ENCODE data around the gene CLMP. TPM values are rescaled to one million over a fixed set of nuclear protein-coding genes. Genes with fewer than 3 reads are reported as not detected.

Gene CLMP
- total and polyA plus RNA-seq, 4 donors, result 0.12 to 1.3 (median 0.35) TPM

- no peaks in the 10 kb centered on the region for H3K9me3 ChIP-seq (ENCODE audit: control insufficient read depth in 4 of 4, low read length in 3 of 4)
- H3K36me3 ChIP-seq (ENCODE audit: control insufficient read depth in 4 of 4, insufficient read depth in 3 of 4, low read depth in 1 of 4, low read length in 3 of 4), result no peaks in the 10 kb centered on the region
- no peak overlapping the region for H3K27ac ChIP-seq (ENCODE audit: low read depth in 1 of 2, low read length in 2 of 2)
- DNase-seq (ENCODE audit: low spot score), result no peak
- WGBS, result 87% methylated on average over 3 of the region's 3 CpGs
- no peak overlapping the region for H3K9ac ChIP-seq (ENCODE audit: low read depth in 1 of 2, low read length in 2 of 2)
- peaks cover 0 to 10% (median 3%) of the 10 kb centered on the region in 4 donors for H3K4me1 ChIP-seq (ENCODE audit: control insufficient read depth in 4 of 4, insufficient read depth in 4 of 4, low read length in 3 of 4)
- no peak overlapping the region for H3K4me3 ChIP-seq (ENCODE audit: low read depth in 1 of 3, low read length in 3 of 3)
- TF ChIP-seq SP1 (IDR thresholded peaks at IDR 0.05) (no peak), EGR1 (IDR thresholded peaks at IDR 0.05; ENCODE audit: low read depth in 2 of 2) (no peak), NR2F2 (IDR thresholded peaks at IDR 0.05) (no peak), RAD21 (IDR thresholded peaks at IDR 0.05) (no peak), JUND (IDR thresholded peaks at IDR 0.05) (no peak), HNF4G (IDR thresholded peaks at IDR 0.05) (no peak), YY1 (IDR thresholded peaks at IDR 0.05) (no peak), RXRA (IDR thresholded peaks at IDR 0.05) (no peak), TAF1 (conservative IDR thresholded peaks at IDR 0.05) (no peak)
- TF ChIP-seq, protein P1, sequence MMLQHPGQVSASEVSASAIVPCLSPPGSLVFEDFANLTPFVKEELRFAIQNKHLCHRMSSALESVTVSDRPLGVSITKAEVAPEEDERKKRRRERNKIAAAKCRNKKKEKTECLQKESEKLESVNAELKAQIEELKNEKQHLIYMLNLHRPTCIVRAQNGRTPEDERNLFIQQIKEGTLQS (IDR thresholded peaks at IDR 0.05), result no peak
- TF ChIP-seq, protein P2, sequence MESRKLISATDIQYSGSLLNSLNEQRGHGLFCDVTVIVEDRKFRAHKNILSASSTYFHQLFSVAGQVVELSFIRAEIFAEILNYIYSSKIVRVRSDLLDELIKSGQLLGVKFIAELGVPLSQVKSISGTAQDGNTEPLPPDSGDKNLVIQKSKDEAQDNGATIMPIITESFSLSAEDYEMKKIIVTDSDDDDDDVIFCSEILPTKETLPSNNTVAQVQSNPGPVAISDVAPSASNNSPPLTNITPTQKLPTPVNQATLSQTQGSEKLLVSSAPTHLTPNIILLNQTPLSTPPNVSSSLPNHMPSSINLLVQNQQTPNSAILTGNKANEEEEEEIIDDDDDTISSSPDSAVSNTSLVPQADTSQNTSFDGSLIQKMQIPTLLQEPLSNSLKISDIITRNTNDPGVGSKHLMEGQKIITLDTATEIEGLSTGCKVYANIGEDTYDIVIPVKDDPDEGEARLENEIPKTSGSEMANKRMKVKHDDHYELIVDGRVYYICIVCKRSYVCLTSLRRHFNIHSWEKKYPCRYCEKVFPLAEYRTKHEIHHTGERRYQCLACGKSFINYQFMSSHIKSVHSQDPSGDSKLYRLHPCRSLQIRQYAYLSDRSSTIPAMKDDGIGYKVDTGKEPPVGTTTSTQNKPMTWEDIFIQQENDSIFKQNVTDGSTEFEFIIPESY (IDR thresholded peaks at IDR 0.05), result no peak
- TF ChIP-seq, protein P3, sequence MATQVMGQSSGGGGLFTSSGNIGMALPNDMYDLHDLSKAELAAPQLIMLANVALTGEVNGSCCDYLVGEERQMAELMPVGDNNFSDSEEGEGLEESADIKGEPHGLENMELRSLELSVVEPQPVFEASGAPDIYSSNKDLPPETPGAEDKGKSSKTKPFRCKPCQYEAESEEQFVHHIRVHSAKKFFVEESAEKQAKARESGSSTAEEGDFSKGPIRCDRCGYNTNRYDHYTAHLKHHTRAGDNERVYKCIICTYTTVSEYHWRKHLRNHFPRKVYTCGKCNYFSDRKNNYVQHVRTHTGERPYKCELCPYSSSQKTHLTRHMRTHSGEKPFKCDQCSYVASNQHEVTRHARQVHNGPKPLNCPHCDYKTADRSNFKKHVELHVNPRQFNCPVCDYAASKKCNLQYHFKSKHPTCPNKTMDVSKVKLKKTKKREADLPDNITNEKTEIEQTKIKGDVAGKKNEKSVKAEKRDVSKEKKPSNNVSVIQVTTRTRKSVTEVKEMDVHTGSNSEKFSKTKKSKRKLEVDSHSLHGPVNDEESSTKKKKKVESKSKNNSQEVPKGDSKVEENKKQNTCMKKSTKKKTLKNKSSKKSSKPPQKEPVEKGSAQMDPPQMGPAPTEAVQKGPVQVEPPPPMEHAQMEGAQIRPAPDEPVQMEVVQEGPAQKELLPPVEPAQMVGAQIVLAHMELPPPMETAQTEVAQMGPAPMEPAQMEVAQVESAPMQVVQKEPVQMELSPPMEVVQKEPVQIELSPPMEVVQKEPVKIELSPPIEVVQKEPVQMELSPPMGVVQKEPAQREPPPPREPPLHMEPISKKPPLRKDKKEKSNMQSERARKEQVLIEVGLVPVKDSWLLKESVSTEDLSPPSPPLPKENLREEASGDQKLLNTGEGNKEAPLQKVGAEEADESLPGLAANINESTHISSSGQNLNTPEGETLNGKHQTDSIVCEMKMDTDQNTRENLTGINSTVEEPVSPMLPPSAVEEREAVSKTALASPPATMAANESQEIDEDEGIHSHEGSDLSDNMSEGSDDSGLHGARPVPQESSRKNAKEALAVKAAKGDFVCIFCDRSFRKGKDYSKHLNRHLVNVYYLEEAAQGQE (IDR thresholded peaks at IDR 0.05), result no peak
- H3K27me3 ChIP-seq (ENCODE audit: control insufficient read depth in 4 of 4, insufficient read depth in 4 of 4, low read length in 3 of 4), result peaks cover 0 to 22% (median 5%) of the 10 kb centered on the region in 4 donors
Measured at GRCh38 chr11:123190518-123190917, 4.5 kb downstream of the CLMP start.

- Histone ChIP-seq H3K4me3 (ENCODE audit: low read depth in 1 of 3, low read length in 3 of 3) (no peak overlapping the region), H3K9me3 (ENCODE audit: control insufficient read depth in 4 of 4, low read length in 3 of 4) (no peaks in the 10 kb centered on the region), H3K4me1 (ENCODE audit: control insufficient read depth in 4 of 4, insufficient read depth in 4 of 4, low read length in 3 of 4) (no peaks in the 10 kb centered on the region), H3K36me3 (ENCODE audit: control insufficient read depth in 4 of 4, insufficient read depth in 3 of 4, low read depth in 1 of 4, low read length in 3 of 4) (no peaks in the 10 kb centered on the region), H3K9ac (ENCODE audit: low read depth in 1 of 2, low read length in 2 of 2) (no peak overlapping the region), H3K27me3 (ENCODE audit: control insufficient read depth in 4 of 4, insufficient read depth in 4 of 4, low read length in 3 of 4) (peaks cover 0 to 19% (median under 1%) of the 10 kb centered on the region in 4 donors), H3K27ac (ENCODE audit: low read depth in 1 of 2, low read length in 2 of 2) (no peak overlapping the region)
- DNase-seq (ENCODE audit: low spot score), result no peak
- WGBS, result 34% methylated on average over 5 of the region's 5 CpGs
- TF ChIP-seq NR2F2 (IDR thresholded peaks at IDR 0.05), result no peak
- TF ChIP-seq, protein P4, sequence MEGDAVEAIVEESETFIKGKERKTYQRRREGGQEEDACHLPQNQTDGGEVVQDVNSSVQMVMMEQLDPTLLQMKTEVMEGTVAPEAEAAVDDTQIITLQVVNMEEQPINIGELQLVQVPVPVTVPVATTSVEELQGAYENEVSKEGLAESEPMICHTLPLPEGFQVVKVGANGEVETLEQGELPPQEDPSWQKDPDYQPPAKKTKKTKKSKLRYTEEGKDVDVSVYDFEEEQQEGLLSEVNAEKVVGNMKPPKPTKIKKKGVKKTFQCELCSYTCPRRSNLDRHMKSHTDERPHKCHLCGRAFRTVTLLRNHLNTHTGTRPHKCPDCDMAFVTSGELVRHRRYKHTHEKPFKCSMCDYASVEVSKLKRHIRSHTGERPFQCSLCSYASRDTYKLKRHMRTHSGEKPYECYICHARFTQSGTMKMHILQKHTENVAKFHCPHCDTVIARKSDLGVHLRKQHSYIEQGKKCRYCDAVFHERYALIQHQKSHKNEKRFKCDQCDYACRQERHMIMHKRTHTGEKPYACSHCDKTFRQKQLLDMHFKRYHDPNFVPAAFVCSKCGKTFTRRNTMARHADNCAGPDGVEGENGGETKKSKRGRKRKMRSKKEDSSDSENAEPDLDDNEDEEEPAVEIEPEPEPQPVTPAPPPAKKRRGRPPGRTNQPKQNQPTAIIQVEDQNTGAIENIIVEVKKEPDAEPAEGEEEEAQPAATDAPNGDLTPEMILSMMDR (IDR thresholded peaks at IDR 0.05; ENCODE audit: low read depth, low read length, missing input control), result no peak
- TF ChIP-seq SP1 (IDR thresholded peaks at IDR 0.05), result no peak
- TF ChIP-seq, protein P5, sequence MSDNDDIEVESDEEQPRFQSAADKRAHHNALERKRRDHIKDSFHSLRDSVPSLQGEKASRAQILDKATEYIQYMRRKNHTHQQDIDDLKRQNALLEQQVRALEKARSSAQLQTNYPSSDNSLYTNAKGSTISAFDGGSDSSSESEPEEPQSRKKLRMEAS (IDR thresholded peaks at IDR 0.05), result no peak
- no peak for TF ChIP-seq FOXA1 (IDR thresholded peaks at IDR 0.05)
- TF ChIP-seq EGR1 (IDR thresholded peaks at IDR 0.05; ENCODE audit: low read depth in 2 of 2), result no peak
- no peak for TF ChIP-seq YY1 (IDR thresholded peaks at IDR 0.05)
- TF ChIP-seq, protein P1 (IDR thresholded peaks at IDR 0.05), result no peak
- TF ChIP-seq RXRA (IDR thresholded peaks at IDR 0.05), result no peak
- no peak for TF ChIP-seq GABPA (IDR thresholded peaks at IDR 0.05 in 1 of 2, conservative IDR thresholded peaks at IDR 0.05 in 1 of 2)
- TF ChIP-seq, protein P3 (IDR thresholded peaks at IDR 0.05), result no peak
- no peak for TF ChIP-seq HNF4G (IDR thresholded peaks at IDR 0.05)
- no peak for TF ChIP-seq RAD21 (IDR thresholded peaks at IDR 0.05)
- TF ChIP-seq, protein P2 (IDR thresholded peaks at IDR 0.05), result no peak
Measured at GRCh38 chr11:123188508-123189165, 6.4 kb downstream of the CLMP start.
